NCI-H146 (cell line): ENCODE results near the gene BICD1.

Experiments used
- DNase-seq: peaks from one replicate; lab custom pipeline; 2025; lab: John Stamatoyannopoulos, UW

BICD1 gene

GRCh38 chr12:32281098-32281497 lies 174.5 kb downstream of the BICD1 start:
- no peak for DNase-seq

DNA sequence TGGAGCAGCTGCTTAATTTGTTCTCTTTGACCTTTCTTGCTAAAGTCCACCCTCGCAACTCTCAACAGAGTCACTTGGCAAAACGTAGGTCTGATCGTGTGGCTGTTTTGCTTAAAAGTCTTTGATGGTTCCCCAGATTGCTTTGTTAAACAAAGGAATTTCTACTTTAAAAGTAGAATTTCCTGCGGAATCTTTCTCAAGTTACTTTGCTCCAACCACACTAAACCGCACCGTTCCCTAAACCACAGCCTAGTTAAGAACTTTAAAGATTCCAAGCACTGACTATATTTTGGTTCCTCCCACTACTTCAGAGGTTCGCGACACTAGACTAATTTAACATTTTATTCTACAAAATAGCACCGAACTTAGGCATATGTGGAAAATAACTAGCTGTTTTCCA lies 177.9 kb downstream of the BICD1 start:
- no peak for DNase-seq

GRCh38 chr12:32285021-32285420 lies 178.4 kb downstream of the BICD1 start:
- no peak for DNase-seq

DNA sequence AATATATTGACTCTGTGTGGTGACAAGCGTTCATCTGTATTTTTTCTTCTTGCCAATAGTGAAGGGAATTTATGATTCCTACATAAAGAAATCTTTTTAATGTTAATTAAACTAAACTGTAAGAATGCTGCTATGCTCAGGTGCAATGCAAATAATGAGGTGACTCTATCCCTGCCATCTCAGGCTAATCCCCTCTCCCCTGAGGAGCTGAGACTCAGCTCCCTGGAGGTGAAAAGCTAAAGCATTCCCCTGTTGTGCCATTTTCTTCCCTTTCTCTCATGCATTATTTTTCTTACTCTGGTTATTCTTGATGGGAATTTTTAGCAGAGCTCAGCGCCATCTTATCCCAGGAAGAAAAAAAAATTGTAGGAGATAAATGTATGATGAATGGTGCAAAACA lies 178.8 kb downstream of the BICD1 start:
- DNase-seq = no peak

GRCh38 chr12:32290411-32290810 lies 183.8 kb downstream of the BICD1 start:
- DNase-seq = no peak

- no peak for DNase-seq
These were observed 185.5 kb downstream of the BICD1 start for GRCh38 chr12:32292151-32292550.

GRCh38 chr12:32293808-32294419 lies 187.3 kb downstream of the BICD1 start:
- no peak for DNase-seq

DNA sequence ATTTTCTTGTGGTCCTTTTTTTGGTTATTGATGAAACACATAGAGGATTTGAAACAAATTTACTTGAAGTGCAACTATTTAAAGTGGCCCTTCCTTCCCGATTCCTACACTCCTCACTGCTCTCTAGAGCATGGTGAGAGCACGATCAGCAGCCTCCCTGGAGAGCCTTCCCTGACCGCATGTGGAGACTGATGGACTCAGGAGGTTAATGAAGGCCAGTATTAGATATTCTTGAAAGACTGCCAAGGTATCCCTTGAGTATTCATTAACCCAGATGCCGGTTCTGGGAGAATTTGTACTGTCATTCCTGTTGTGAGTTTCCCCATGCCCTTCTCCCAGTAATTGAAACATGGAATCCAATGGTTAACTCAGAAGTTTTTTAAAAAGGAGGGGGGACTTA lies 189.9 kb downstream of the BICD1 start:
- DNase-seq = no peak

DNA sequence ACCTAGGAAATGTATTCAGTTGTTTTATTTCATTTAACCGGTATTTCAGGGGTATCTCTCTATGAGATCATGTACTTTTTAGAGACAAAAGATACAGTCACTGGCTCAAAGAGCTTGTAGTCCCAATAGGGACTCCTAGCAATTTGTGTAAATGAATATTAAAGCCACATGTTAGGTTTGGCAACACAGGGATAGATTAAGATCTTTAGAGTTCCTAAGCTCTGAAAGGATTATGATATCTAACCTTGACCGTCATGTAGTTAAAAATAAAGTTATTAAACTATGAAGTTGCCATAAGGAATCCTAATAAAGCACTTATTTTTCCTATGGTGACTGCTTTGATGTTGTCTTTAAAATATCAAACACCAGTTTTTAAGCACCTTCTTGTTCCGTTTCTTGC lies 192.3 kb downstream of the BICD1 start:
- no peak for DNase-seq

GRCh38 chr12:32301216-32301615 lies 194.6 kb downstream of the BICD1 start:
- no peak for DNase-seq

- peak; percentile 19 for DNase-seq
These were observed 195.8 kb downstream of the BICD1 start for GRCh38 chr12:32302218-32303173.

GRCh38 chr12:32303174-32303549 lies 196.5 kb downstream of the BICD1 start:
- DNase-seq = no peak

DNA sequence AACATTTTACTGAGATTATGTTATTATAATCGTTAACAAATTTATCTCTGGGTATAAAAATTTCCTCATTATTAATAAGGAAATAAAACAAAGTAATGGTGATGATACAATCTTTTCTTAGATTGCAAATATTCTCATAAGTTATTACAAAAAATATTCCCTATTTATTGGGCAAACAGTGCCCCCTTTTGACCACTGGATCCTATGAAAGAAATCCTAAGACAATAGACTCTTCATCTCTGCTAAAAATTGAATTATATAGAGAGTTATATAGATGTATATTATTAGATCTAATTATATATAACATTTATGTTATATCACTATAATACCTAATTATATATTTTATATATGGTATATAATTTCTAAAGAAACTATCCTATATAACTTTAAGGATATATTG lies 198.5 kb downstream of the BICD1 start:
- DNase-seq = no peak

DNA sequence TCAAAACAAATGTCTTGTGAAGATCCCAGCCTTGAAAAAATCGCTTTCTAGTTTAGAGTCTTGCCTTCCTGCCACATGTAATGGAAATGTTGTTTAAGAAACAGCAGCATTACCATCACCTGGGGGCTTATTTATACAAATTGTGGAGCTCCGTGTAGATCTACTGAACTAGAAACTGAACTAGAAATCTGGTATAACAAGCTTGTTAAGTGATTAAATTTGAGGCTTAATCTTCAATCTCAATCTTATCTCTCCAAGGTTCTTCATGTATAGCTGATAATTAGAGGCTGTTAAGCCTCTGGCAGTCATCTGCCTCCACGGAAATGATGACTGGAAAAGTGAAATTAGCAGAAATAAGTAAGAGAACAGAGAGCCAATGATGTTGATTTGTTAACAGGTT lies 200.7 kb downstream of the BICD1 start:
- no peak for DNase-seq

- peak; percentile 85 for DNase-seq
These were observed 203.4 kb downstream of the BICD1 start for GRCh38 chr12:32309811-32310736.

DNA sequence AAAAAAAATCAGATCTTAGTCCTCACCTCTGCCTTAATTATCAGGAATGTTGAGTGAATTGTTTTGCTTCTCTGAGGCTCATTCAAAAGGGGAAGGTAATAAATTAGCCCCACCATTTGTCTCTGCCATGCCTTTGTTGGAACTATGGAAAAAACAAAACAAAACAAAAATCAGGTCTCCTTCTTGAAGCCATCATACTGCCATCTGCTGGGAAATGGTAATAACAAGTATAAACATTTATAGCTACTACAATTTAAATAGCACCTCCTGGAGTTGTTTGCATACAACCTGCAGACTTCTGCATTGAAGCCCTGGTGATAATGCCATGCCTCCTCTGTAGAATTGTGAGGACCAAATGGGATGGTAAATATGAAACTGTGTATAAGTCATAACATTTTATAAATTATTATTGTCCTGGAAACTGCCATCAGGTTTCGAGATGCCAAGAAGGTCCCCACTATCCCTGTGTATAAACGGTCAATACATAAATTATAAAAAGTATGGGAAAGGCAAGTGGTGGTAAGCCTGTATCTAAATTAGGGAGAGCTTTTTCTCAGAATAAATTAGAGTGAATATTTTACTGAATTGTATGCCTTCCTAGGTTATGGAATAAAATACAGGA lies 205.5 kb downstream of the BICD1 start:
- peak; percentile 79 for DNase-seq

DNA sequence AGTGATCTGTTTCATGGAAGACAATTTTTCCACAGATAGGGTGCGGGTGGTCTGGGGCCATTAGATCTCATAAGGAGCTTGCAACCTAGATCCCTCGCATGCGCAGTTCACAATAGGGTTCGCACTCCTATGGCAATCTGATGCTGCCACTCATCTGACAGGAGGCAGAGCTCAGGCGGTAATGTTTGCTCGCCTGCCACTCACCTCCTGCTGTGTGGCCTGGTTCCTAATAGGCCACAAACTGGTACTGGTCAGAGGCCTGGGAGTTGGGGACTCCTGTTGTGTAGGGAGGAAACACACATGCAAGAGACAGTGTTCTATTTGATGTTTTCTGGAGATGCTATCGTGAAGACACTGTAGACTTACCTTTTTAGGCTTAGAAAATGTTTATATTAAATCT lies 215.7 kb downstream of the BICD1 start:
- peak; percentile 71 for DNase-seq

- no peak for DNase-seq
These were observed 224.5 kb downstream of the BICD1 start for GRCh38 chr12:32331133-32331532.

DNA sequence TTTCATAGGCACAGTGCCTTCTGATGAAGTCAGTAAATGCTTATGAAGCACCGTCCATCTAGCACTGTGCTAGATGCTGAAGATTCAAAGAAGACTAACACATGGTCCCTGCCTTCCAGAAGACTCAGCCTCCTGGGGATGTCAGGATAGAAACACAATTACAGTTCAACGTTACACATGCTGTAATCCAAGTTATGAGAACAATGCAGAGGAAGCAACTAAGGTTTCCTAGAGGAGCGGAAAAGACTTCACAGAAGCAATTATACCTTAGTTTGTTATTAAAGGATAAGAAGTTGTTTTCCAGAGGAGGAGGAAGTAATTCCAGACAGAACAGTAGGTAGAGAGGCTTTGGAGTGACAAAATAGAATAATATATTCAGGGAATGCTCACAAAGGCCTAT lies 225.8 kb downstream of the BICD1 start:
- no peak for DNase-seq

- DNase-seq = peak; percentile 56
These were observed 227.7 kb downstream of the BICD1 start for GRCh38 chr12:32334371-32334777.

DNA sequence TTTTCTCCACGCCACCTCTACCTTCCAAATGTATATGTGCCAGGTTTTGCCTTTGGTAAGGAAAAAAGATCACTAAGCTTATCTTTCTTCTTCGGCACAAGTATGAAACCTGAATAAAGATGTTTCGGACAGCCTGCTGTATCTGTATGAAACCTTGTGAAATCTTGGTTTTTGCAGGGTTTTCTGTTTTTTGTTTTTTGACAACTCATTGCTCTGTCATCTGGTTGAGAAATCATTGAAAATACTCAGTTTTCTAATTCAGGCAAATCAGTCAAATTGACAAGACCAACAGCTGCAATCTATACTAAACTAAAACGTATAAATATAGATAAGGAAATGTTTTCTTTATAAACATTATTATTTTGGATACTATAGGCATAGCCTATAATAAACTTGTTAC lies 229.6 kb downstream of the BICD1 start:
- DNase-seq = no peak

- no peak for DNase-seq
These were observed 236.8 kb downstream of the BICD1 start for GRCh38 chr12:32343496-32343895.
